GM23338 (cell line): ENCODE data around the gene IGF2BP3. TPM values are rescaled to one million over a fixed set of nuclear protein-coding genes. Genes with fewer than 3 reads are reported as not detected.

Experiments
- ATAC-seq: fragments of 200-7000 bp; cut with Tn5 transposase; 3 replicates; pipeline ENCODE4 v1.9.1; 2020
- DNase-seq: peaks from one replicate; pipeline ENCODE4 v3.0.0-alpha.2; 2015; ENCODE audit warnings: low spot score
- H2AFZ ChIP-seq: fragments of 200-600 bp; sonication (generic); 2 replicates; pipeline ENCODE4 v1.8.0; 2016; ENCODE audit warnings: antibody characterized with exemption, mild to moderate bottlenecking, moderate library complexity
- H3F3A ChIP-seq: fragments of 200-600 bp; sonication (generic); replicated peaks from 2 replicates; pipeline ENCODE4 v1.8.0; 2017; ENCODE audit warnings: antibody characterized with exemption, mixed run types, low read depth
- H3K27ac ChIP-seq: fragments of 200-600 bp; sonication (generic); 2 replicates; pipeline ENCODE4 v1.6.1; 2016; ENCODE audit warnings: low read depth
- H3K27me3 ChIP-seq: fragments of 200-600 bp; sonication (generic); 2 replicates; pipeline ENCODE4 v1.8.0; 2016; ENCODE audit warnings: mild to moderate bottlenecking, mixed run types, moderate library complexity; ENCODE audit not compliant: insufficient read depth
- H3K36me3 ChIP-seq: fragments of 200-600 bp; sonication (generic); 2 replicates; pipeline ENCODE4 v1.8.0; 2016; ENCODE audit warnings: mild to moderate bottlenecking; ENCODE audit not compliant: insufficient read depth
- H3K4me1 ChIP-seq: fragments of 200-600 bp; sonication (generic); 2 replicates; pipeline ENCODE4 v1.8.0; 2016; ENCODE audit warnings: mild to moderate bottlenecking, moderate library complexity; ENCODE audit not compliant: insufficient read depth
- H3K4me2 ChIP-seq: fragments of 200-600 bp; sonication (generic); 2 replicates; pipeline ENCODE4 v1.7.1; 2017; ENCODE audit warnings: mixed run types
- H3K4me3 ChIP-seq: fragments of 200-600 bp; sonication (generic); 2 replicates; pipeline ENCODE4 v1.6.1; 2016; ENCODE audit warnings: mixed run types
- H3K79me2 ChIP-seq: fragments of 200-600 bp; sonication (generic); replicated peaks from 2 replicates; pipeline ENCODE4 v1.8.0; 2017; ENCODE audit warnings: mild to moderate bottlenecking; ENCODE audit not compliant: insufficient read depth
- H3K9me2 ChIP-seq: fragments of 200-600 bp; sonication (generic); 2 replicates; pipeline ENCODE4 v1.8.0; 2017; ENCODE audit not compliant: insufficient read depth
- H4K20me1 ChIP-seq: fragments of 200-600 bp; sonication (generic); replicated peaks from 2 replicates; pipeline ENCODE4 v1.8.0; 2017; ENCODE audit warnings: mild to moderate bottlenecking; ENCODE audit not compliant: insufficient read depth
- H3K27ac Mint-ChIP-seq: 2 replicates; pipeline ENCODE4 v1.8.0; 2020; ENCODE audit warnings: inconsistent platforms, mild to moderate bottlenecking, moderate library complexity, mixed read lengths
- H3K27me3 Mint-ChIP-seq: 3 replicates; pipeline ENCODE4 v1.8.0; 2022; ENCODE audit warnings: low read depth, mild to moderate bottlenecking, moderate library complexity, mixed read lengths, inconsistent platforms; ENCODE audit not compliant: insufficient read depth, poor library complexity
- H3K36me3 Mint-ChIP-seq: 3 replicates; pipeline ENCODE4 v1.8.0; 2021; ENCODE audit warnings: low read depth, mild to moderate bottlenecking, inconsistent platforms, moderate library complexity, mixed read lengths
- H3K4me1 Mint-ChIP-seq: 3 replicates; pipeline ENCODE4 v1.8.0; 2020; ENCODE audit warnings: mild to moderate bottlenecking, inconsistent platforms, mixed read lengths
- H3K4me3 Mint-ChIP-seq: 3 replicates; pipeline ENCODE4 v1.8.0; 2021; ENCODE audit warnings: moderate library complexity, mild to moderate bottlenecking, inconsistent platforms, mixed read lengths
- H3K9me3 Mint-ChIP-seq: 3 replicates; pipeline ENCODE4 v1.8.0; 2020; ENCODE audit warnings: moderate library complexity, mild to moderate bottlenecking, inconsistent platforms, mixed read lengths
- CREB1 ChIP-seq: fragments of 250-450 bp; sonication (Bioruptor Pico); IDR thresholded peaks from 2 replicates; pipeline ENCODE4 v1.5.0; 2020; ENCODE audit warnings: low read depth, mild to moderate bottlenecking, moderate library complexity
- CTCF ChIP-seq, 2 experiments: fragments of 200-600 bp in 1 of 2; sonication (generic) in 1 of 2; conservative IDR thresholded peaks; 2 replicates each; pipeline versions ENCODE4 v1.5.1 to v1.6.1; 2016 to 2017; ENCODE audit warnings: antibody characterized with exemption in 2 of 2, low read depth in 2 of 2, mild to moderate bottlenecking in 2 of 2, moderate library complexity in 1 of 2
- ETS1 ChIP-seq: IDR thresholded peaks from 2 replicates; pipeline ENCODE4 v1.6.1; 2016; ENCODE audit warnings: antibody characterized with exemption
- EZH2 ChIP-seq: fragments of 200-600 bp; sonication (generic); IDR thresholded peaks from one replicate; pipeline ENCODE4 v1.8.0; 2017; ENCODE audit warnings: antibody characterized with exemption, mild to moderate bottlenecking, low read depth; ENCODE audit not compliant: unreplicated experiment
- EZH2phosphoT487 ChIP-seq: fragments of 200-600 bp; sonication (generic); IDR thresholded peaks from one replicate; pipeline ENCODE4 v1.8.1; 2018; ENCODE audit warnings: antibody characterized with exemption; ENCODE audit not compliant: unreplicated experiment
- JUNB ChIP-seq: IDR thresholded peaks from one replicate; pipeline ENCODE4 v1.6.1; 2016; ENCODE audit warnings: antibody characterized with exemption; ENCODE audit not compliant: unreplicated experiment
- NANOG ChIP-seq: IDR thresholded peaks from 2 replicates; pipeline ENCODE4 v1.6.1; 2016; ENCODE audit warnings: antibody characterized with exemption, borderline replicate concordance
- POLR2AphosphoS5 ChIP-seq: IDR thresholded peaks from 2 replicates; pipeline ENCODE4 v1.6.1; 2016; ENCODE audit warnings: antibody characterized with exemption, low read depth
- REST ChIP-seq: IDR thresholded peaks from one replicate; pipeline ENCODE4 v1.6.1; 2018; ENCODE audit warnings: antibody characterized with exemption; ENCODE audit not compliant: unreplicated experiment
- STAT1 ChIP-seq: IDR thresholded peaks from one replicate; pipeline ENCODE4 v1.6.1; 2016; ENCODE audit warnings: antibody characterized with exemption; ENCODE audit not compliant: unreplicated experiment
- ZNF114 ChIP-seq: fragments of 250-450 bp; sonication (Bioruptor Pico); IDR thresholded peaks from 2 replicates; pipeline ENCODE4 v1.5.0; 2020; ENCODE audit warnings: mild to moderate bottlenecking, moderate library complexity
- ZNF331 ChIP-seq: fragments of 250-450 bp; sonication (Bioruptor Pico); IDR thresholded peaks from 2 replicates; pipeline ENCODE4 v1.5.0; 2020; ENCODE audit warnings: low read depth, mild to moderate bottlenecking, moderate library complexity
- ZNF462 ChIP-seq: fragments of 250-450 bp; sonication (Bioruptor Pico); IDR thresholded peaks from 2 replicates; pipeline ENCODE4 v1.5.0; 2020; ENCODE audit warnings: mild to moderate bottlenecking, moderate library complexity
- polyA plus RNA-seq: library from polyadenylated mRNA; unstranded; fragments of >200 nt; fragmentation: Nextera tagmentation; extraction: Ambion mirVana; gene quantifications from 2 replicates; pipeline ENCODE4 v1.2.1, GENCODE V29; 2016
- total RNA-seq: library from RNA; depleted of rRNA; stranded (reverse); fragments of >200 nt; shearing (Covaris generic); gene quantifications from 2 replicates; pipeline ENCODE4 v1.2.3, GENCODE V29; 2014

The IGF2BP3 gene
- total and polyA plus RNA-seq, 2 experiments from 2014 or later = 52.0 to 183 TPM

- peak overlapping the region; percentile 96 for H3K27ac ChIP-seq
Measured at GRCh38 chr7:23472556-23472955, 2.3 kb upstream of the IGF2BP3 start.

More at GRCh38 chr7:23472556-23472955, 2.3 kb upstream of the IGF2BP3 start:
- Mint-ChIP-seq H3K4me3 (peak overlapping the region; percentile 84), H3K36me3 (peaks cover 13% of the 10 kb centered on the region), H3K27ac (peak overlapping the region; percentile 94), H3K9me3 (peaks cover 7% of the 10 kb centered on the region; the same call in 2 of the 3 replicates), H3K27me3 (peaks cover 20% of the 10 kb centered on the region), H3K4me1 (peaks cover 20% of the 10 kb centered on the region; the same call in 2 of the 3 replicates)
- peaks cover 17% of the 10 kb centered on the region for H3K4me1 ChIP-seq
- H3K27me3 ChIP-seq = no peaks in the 10 kb centered on the region
- ATAC-seq (no peak), DNase-seq (no peak)
- H3K4me2 ChIP-seq = peak overlapping the region; percentile 80
- no peaks in the 10 kb centered on the region for H4K20me1 ChIP-seq
- no peaks in the 10 kb centered on the region for H3K36me3 ChIP-seq
- no peak overlapping the region for H2AFZ ChIP-seq
- H3K9me2 ChIP-seq = no peaks in the 10 kb centered on the region
- peak overlapping the region; percentile 64 for H3K4me3 ChIP-seq
- TF ChIP-seq CTCF (conservative IDR thresholded peaks at IDR 0.05; ENCODE audit: low read depth in 2 of 2) (no peak), CREB1 (CRISPR knock-in tag) (no peak), ZNF462 (CRISPR knock-in tag) (no peak), NANOG (no peak), ETS1 (no peak), REST (no peak), ZNF114 (CRISPR knock-in tag) (no peak), POLR2AphosphoS5 (no peak), JUNB (no peak), ZNF331 (CRISPR knock-in tag) (no peak), EZH2phosphoT487 (no peak), STAT1 (no peak), EZH2 (no peak)
- peaks cover 66% of the 10 kb centered on the region for H3K79me2 ChIP-seq
- no peaks in the 10 kb centered on the region; the same call in 1 of the 2 replicates for H3F3A ChIP-seq
